Endodermal cell (in vitro differentiated cells): ENCODE data around the gene TMEM43. TPM values are rescaled to one million over a fixed set of nuclear protein-coding genes. Genes with fewer than 3 reads are reported as not detected.

Experiments used
- DNase-seq: peaks from one replicate; pipeline ENCODE4 v3.0.0-alpha.2; 2017
- H3K27ac ChIP-seq: 2 replicates; pipeline ENCODE4 v1.5.1; 2013; ENCODE audit warnings: mild to moderate bottlenecking, low read depth, low read length, moderate library complexity
- H3K27me3 ChIP-seq: 2 replicates; pipeline ENCODE4 v1.6.1; 2013; ENCODE audit warnings: mild to moderate bottlenecking, low read length, moderate library complexity; ENCODE audit not compliant: insufficient read depth, control insufficient read depth, poor library complexity, severe bottlenecking
- H3K36me3 ChIP-seq: 2 replicates; pipeline ENCODE4 v1.7.0; 2013; ENCODE audit warnings: mild to moderate bottlenecking, low read length, moderate library complexity; ENCODE audit not compliant: control insufficient read depth, insufficient read depth
- H3K4me1 ChIP-seq: one replicate; pipeline ENCODE4 v1.7.0; 2013; ENCODE audit warnings: low read length; ENCODE audit not compliant: control insufficient read depth, insufficient read depth
- H3K4me3 ChIP-seq: 2 replicates; pipeline ENCODE4 v1.5.1; 2013; ENCODE audit warnings: mild to moderate bottlenecking, low read length, moderate library complexity
- H3K9ac ChIP-seq: 2 replicates; pipeline ENCODE4 v1.6.1; 2013; ENCODE audit warnings: mild to moderate bottlenecking, low read length, moderate library complexity; ENCODE audit not compliant: poor library complexity, severe bottlenecking; ENCODE audit errors: extremely low read depth
- H3K9me3 ChIP-seq: 2 replicates; pipeline ENCODE4 v1.6.1; 2013; ENCODE audit warnings: mild to moderate bottlenecking, low read length, moderate library complexity; ENCODE audit not compliant: control insufficient read depth
- H3K27ac Mint-ChIP-seq: 2 replicates; pipeline ENCODE4 v1.8.0; 2020; ENCODE audit warnings: mixed read lengths
- H3K27me3 Mint-ChIP-seq: 2 replicates; pipeline ENCODE4 v1.8.0; 2021; ENCODE audit warnings: mild to moderate bottlenecking, mixed read lengths; ENCODE audit not compliant: insufficient read depth
- H3K36me3 Mint-ChIP-seq: 2 replicates; pipeline ENCODE4 v1.8.0; 2020; ENCODE audit warnings: low read depth, mixed read lengths
- H3K4me1 Mint-ChIP-seq: 2 replicates; pipeline ENCODE4 v1.8.0; 2020; ENCODE audit warnings: mixed read lengths
- H3K4me3 Mint-ChIP-seq: 2 replicates; pipeline ENCODE4 v1.8.0; 2020; ENCODE audit warnings: mild to moderate bottlenecking, moderate library complexity, mixed read lengths
- H3K9me3 Mint-ChIP-seq: 2 replicates; pipeline ENCODE4 v1.8.0; 2020; ENCODE audit warnings: mild to moderate bottlenecking, mixed read lengths
- CTCF ChIP-seq: fragments of 200-600 bp; sonication (generic); conservative IDR thresholded peaks from 2 replicates; pipeline ENCODE4 v1.5.0; 2021; ENCODE audit warnings: antibody characterized with exemption, mild to moderate bottlenecking
- WGBS, 2 experiments: methylation state at CpG; one replicate each; pipeline versions ENCODE4 v1.1.5 to v1.1.7; 2013; ENCODE audit warnings: missing lambda C conversion rate in 2 of 2, mixed read lengths in 1 of 2; ENCODE audit not compliant: insufficient coverage in 1 of 2, insufficient read length in 1 of 2; 5-methylcytosine and 5-hydroxymethylcytosine counted together
- total RNA-seq, 2 donors: library from RNA; stranded (reverse); fragmentation: NEBNext Ultra II Directional in 1 of 2; extraction: Animal tissue kit (Norgen Biotek cat#: 25700) in 1 of 2; gene quantifications; 2 replicates in 1 of 2; 3 replicates in 1 of 2; pipeline ENCODE4 v1.2.1, GENCODE V29; 2021

TMEM43 gene
- total RNA-seq, 2 donors from 2014 or later = 28.9 to 39.3 TPM

GRCh38 chr3:14152233-14152962 is 27.5 kb downstream of the TMEM43 start:
- H3K27me3 Mint-ChIP-seq = no peaks in the 10 kb centered on the region
- Histone ChIP-seq H3K4me1 (no peaks in the 10 kb centered on the region), H3K4me3 (no peak overlapping the region), H3K36me3 (peaks cover 61% of the 10 kb centered on the region), H3K9me3 (no peaks in the 10 kb centered on the region), H3K27ac (no peak overlapping the region), H3K9ac (no peak overlapping the region), H3K27me3 (no peaks in the 10 kb centered on the region)
- peaks cover 15% of the 10 kb centered on the region for H3K4me1 Mint-ChIP-seq
- TF ChIP-seq CTCF = peak; percentile 63
- H3K27ac Mint-ChIP-seq = peak overlapping the region; percentile 61
- no peaks in the 10 kb centered on the region for H3K9me3 Mint-ChIP-seq
- no peak overlapping the region for H3K4me3 Mint-ChIP-seq
- peak; percentile 76 for DNase-seq
- peaks cover 66% of the 10 kb centered on the region for H3K36me3 Mint-ChIP-seq
- WGBS, 2 experiments = 88 to 95% methylated on average over 7 to 11 of the region's 11 CpGs

- H3K9ac ChIP-seq = no peak overlapping the region
- Mint-ChIP-seq H3K36me3 (peaks cover 67% of the 10 kb centered on the region), H3K27me3 (no peaks in the 10 kb centered on the region)
Measured at GRCh38 chr3:14152963-14153355, 28.1 kb downstream of the TMEM43 start.

GRCh38 chr3:14153663-14154062 is 28.8 kb downstream of the TMEM43 start:
- WGBS, 2 experiments = 96 to 97% methylated on average over 5 to 6 of the region's 6 CpGs
- H3K27me3 Mint-ChIP-seq = no peaks in the 10 kb centered on the region
- peak; percentile 39 for DNase-seq
- peaks cover 11% of the 10 kb centered on the region for H3K4me1 Mint-ChIP-seq
- Histone ChIP-seq H3K27ac (no peak overlapping the region), H3K27me3 (no peaks in the 10 kb centered on the region), H3K9ac (no peak overlapping the region), H3K4me3 (no peak overlapping the region), H3K9me3 (no peaks in the 10 kb centered on the region), H3K4me1 (no peaks in the 10 kb centered on the region), H3K36me3 (peaks cover 61% of the 10 kb centered on the region)
- no peak overlapping the region for H3K4me3 Mint-ChIP-seq
- no peak for TF ChIP-seq CTCF
- H3K9me3 Mint-ChIP-seq = no peaks in the 10 kb centered on the region
- H3K36me3 Mint-ChIP-seq = peaks cover 69% of the 10 kb centered on the region
- H3K27ac Mint-ChIP-seq = no peak overlapping the region

More at GRCh38 chr3:14152963-14153355, 28.1 kb downstream of the TMEM43 start:
- H3K36me3 ChIP-seq = peaks cover 61% of the 10 kb centered on the region
- H3K9me3 ChIP-seq = no peaks in the 10 kb centered on the region
- no peak for TF ChIP-seq CTCF
- H3K4me3 ChIP-seq = no peak overlapping the region
- H3K27ac Mint-ChIP-seq = peak overlapping the region; percentile 61
- H3K4me1 ChIP-seq = no peaks in the 10 kb centered on the region
- H3K27me3 ChIP-seq = no peaks in the 10 kb centered on the region
- H3K27ac ChIP-seq = no peak overlapping the region
- no peak overlapping the region for H3K4me3 Mint-ChIP-seq
- peaks cover 12% of the 10 kb centered on the region for H3K4me1 Mint-ChIP-seq
- 87 to 94% methylated on average over 4 of the region's 4 CpGs for WGBS, 2 experiments
- H3K9me3 Mint-ChIP-seq = no peaks in the 10 kb centered on the region
- DNase-seq = no peak
